CD1c-positive myeloid dendritic cell (primary cell): Measurements from ENCODE around the gene NACAD.

ENCODE experiments used
- DNase-seq: peaks from one replicate; pipeline ENCODE4 v3.0.0-alpha.2; 2016; ENCODE audit errors: extremely low spot score

The NACAD gene

DNA sequence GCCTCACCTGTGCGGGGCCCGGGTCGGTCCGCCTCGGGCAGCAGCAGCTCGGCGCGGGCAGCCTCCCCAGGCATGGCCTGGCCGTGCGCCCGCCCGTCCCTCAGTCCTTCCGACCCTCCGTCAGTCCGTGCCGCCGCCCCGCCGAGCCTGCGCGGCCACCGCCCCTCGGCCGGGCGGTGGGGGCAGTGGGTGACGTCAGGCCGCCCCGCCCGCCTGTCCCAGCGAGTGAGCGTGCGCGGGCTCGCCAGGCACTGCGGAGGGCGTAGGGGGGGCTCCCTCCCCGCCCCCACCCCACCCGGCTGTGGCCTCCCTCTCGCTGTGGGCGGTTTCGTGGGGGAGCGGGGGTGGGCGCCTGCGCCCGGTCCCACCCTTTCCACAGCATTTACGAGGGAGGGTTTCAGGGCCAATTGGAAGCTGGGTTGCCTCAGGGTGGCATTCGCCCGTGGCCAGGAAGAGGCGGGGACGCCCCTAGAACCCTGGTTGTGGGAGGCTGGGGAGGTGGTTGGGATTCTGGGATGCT, at the start of gene NACAD:
TSS of gene NACAD (minus strand) at position 149 of the 520 bp plus-strand sequence. CDS start at position 74, 75 bp downstream.
- DNase-seq: peak; percentile 13

- DNase-seq: peak; percentile 85
Measured at GRCh38 chr7:45136106-45137060, 47.6 kb upstream of the NACAD start.

DNA sequence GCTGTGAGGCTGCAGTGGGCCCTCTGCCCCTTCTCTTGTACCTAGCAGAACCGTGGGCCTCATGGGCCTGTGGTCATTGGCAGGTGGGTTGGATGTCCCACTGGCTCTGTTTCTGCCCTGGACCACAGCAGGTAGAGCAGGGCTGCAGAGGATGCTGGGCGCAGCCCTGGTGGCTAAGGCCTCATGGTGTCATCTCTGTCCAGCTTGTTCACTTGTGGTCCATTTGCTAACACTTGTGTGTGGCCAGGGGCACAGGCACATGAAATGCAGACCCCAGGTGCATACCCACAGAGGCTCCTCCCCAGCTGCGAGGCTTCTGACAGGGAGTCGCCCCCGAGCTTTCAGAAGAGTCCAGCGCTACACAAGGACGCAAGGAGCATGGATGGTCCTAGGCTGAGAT, 45.1 kb upstream of the NACAD start:
- no peak for DNase-seq

- no peak for DNase-seq
Measured at GRCh38 chr7:45133352-45133751, 44.6 kb upstream of the NACAD start.

- no peak for DNase-seq
Measured at GRCh38 chr7:45132708-45133320, 44.0 kb upstream of the NACAD start.

GRCh38 chr7:45131891-45132290, 43.1 kb upstream of the NACAD start:
- DNase-seq: peak; percentile 10

GRCh38 chr7:45130910-45131309, 42.1 kb upstream of the NACAD start:
- DNase-seq: no peak

DNA sequence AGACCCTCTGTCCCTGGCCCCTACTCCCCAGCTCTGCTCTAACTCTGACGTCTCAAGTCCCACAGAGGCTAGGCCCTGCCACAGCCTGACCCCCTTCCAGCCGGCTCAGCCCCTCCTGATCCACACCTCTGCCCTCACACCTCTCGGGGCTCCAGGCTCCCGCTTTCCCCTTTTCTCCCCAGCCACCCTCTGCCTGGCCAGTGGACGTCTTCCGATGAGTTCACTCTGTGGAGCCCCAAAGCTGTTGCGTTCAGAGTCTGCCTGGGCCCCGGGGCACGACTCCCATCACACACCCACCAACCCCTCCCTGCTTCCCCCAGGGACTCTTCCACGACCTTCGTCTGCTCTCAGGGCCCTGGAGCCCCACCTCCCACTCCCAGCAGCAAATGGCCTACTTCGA, 41.1 kb upstream of the NACAD start:
- no peak for DNase-seq

GRCh38 chr7:45129181-45129800, 40.5 kb upstream of the NACAD start:
- no peak for DNase-seq

- DNase-seq: no peak
Measured at GRCh38 chr7:45126920-45127319, 38.2 kb upstream of the NACAD start.

DNA sequence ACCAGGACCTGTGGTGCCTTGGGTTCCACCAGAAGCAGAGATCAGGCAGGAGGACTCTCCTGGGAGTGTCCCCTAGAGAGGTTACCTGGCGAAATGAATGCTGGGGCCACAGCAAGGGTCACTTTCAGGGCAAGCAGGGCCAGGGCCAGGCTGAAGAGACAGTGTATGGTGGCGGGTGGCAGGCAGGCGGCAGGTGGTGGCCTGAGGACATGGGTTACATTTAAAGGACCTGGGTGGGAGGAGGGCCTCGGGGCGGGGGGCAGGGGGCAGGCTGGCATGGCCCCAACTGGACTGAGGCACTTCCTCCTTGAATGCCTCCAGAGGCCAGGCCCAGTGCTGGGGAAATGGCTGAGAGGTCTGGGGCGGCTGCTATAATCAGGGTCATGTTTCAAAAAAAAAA, 37.4 kb upstream of the NACAD start:
- no peak for DNase-seq

- DNase-seq: no peak
Measured at GRCh38 chr7:45125193-45125904, 36.6 kb upstream of the NACAD start.

DNA sequence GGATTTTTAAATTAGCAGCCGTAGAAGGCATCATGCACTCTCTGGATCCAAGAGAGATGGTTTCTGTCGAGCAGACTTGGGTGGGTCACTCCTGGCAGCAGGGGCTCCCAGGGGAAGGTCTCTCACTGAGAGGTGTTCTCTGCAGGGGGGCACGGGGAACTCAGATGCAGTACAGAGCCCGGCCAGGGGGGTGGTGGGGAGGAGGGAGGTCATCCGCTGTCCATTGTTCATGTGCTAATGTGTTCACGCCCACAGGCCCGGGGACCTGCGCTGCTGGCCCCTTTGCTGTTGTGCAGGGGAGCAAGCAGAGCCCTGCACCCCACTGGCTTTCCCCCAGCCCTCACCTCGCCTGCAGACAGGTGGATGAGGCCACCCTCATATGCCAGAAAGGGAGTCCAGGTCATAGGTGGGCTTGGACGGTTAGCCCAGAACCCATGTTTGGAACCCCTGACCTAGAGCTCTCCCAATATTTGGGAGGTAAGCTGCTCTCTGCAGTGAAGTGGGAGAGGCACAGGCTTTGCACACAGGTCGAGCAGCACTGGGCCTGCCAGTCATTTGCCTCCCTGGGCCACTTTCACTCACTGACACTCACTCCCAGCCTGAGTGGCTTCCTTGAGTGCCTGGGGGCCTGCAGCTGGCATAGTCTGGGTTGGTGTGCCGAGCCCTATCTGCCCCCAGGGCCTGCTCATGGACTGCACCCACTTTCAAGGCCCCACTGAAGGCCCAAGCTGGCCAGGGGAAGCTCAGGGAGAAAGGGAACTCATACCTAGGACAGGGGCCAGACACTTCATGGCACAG, 35.3 kb upstream of the NACAD start:
- no peak for DNase-seq

- no peak for DNase-seq
Measured at GRCh38 chr7:45122975-45123860, 34.4 kb upstream of the NACAD start.

DNA sequence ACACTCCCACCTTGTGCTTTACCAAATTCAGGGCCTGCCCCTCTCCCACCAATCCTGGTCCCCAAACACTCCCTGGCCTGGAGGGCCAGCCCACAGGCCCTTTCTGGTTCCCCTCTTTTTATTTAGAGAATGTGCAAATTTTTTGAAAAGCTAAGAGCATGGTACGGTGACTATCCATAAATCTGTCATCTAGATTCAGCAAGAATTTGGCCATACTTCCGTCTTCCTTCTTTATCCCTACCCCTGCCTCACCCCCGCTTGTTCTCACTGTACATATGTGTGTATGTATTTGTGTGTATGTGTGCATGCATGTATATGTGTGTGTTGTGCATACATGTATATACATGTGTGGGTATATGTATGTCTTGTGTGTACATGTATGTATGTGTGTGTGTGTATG, 30.8 kb upstream of the NACAD start:
- DNase-seq: no peak

DNA sequence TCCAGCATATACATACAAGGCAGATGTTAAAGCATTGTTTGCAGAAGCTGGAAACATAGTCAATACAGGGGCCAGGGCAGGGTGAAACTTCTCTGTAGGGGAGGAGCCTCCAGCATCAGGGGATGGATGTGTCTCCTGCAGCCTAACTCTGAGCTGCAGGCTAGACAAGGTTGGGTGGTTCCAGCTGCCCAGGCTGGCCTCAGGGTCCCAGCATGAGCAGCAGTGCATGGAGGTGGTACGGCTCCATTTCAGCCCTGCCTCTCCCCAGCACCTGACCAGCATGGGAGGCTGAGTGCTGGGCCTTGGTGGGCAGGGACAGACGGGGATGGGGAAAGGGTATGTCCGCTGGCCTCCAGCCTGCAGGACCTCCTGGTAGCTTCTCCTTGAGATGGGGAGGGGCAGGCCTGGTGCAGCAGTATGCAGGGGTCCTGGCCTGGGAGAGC, 30.1 kb upstream of the NACAD start:
- no peak for DNase-seq

DNA sequence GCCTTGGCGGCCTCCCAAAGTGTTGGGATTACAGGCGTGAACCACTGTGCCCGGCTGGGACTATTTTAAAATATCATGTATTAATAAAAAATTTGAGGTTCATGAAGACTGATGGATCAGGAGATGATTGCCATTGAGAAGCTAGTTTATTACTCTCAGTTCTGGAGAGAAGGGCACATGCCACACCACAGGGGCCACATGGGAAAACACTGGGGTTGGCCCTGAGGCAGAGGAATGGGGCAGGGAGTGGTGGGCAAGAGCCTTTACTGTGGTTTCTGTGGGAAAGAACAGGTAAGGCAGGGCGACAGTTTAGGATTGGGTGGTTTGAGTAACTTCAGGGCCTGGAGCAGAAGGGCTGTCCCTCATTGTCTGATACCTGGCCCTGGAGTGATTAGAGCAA, 29.5 kb upstream of the NACAD start:
- DNase-seq: no peak

GRCh38 chr7:45117582-45117981, 28.8 kb upstream of the NACAD start:
- DNase-seq: no peak

DNA sequence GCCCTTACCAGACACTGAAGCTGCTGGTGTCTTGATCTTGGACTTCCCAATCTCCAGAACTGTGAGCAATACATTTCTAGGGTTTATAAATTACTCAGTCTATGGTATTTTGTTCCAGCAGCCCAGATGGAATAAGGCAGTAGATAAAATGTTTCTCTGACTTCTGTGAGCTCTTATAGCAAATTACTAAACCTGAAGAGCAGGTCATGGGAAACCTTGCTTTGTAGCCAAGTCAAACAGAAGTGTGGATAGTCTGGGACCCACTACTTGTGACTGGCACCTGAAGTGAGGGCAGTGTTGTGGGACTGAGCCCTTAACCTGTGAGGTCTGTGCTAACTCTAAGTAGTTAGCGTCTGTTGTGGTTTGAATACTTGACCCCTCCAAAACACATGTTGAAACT, 27.3 kb upstream of the NACAD start:
- DNase-seq: no peak

- DNase-seq: no peak
Measured at GRCh38 chr7:45114926-45115325, 26.2 kb upstream of the NACAD start.
